NCI-H748 (cell line): ENCODE measurements around the gene SORL1-AS1.

Source experiments
- DNase-seq: peaks from one replicate; lab custom pipeline; 2025; ENCODE audit not compliant: unreplicated experiment; lab: John Stamatoyannopoulos, UW

The SORL1-AS1 gene

GRCh38 chr11:121406291-121406690, 46.5 kb downstream of the SORL1-AS1 start:
- no peak for DNase-seq

DNA sequence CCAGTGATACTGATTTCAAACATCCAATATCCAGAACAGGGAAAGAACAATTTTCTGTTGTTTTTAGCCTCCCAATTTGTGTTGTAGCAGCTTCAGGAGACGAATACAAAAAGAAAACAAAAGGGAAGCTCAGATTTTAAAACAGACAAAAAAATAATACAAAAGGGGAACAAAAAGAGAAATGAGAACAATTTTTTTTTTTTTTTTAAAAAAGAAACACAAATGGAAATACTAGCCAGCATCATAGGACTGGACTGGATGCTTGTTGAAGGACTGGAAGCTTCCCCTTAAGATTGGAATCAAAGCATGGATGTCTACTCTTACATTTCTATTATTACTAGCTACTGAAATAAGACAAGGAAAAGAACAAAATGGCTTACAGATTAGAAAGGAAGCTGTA, 47.1 kb downstream of the SORL1-AS1 start:
- no peak for DNase-seq

DNA sequence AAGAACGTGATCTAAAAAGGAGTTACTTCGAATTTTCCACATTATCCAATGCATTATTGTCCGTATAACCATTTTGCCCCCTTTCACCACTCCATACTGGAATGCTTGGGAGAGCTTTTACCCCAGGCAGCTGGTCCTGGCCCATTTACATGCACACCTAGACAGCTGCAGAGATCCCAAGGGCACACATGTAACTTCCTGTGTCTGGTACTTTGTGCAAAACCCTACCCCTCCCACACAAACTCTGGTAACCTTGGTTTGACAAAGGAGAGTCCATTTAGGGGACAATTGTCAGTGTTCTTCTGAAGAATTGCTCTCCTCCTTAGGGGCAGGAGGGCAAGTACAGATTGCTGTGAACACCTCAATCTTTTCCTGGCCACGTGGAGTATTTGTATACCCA, 58.0 kb downstream of the SORL1-AS1 start:
- no peak for DNase-seq

DNA sequence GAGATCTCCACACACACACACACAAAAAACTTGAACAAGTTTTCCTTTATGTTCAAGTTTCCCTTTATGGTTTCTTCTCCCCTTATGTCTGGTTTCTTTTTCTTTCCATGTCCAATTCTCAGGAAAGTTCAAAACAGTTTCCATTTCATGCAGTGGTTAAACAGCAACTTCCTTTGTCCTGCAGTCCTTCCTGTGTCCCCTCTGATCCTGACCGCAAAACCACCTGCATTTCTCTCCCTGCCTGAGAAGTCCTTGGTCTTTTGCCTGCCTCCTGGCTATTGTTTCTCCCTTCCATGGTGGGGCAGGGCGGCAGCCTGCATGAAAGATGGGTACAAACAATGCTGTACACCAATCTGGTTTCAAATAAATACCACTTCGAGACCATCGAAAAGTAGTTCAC, 58.9 kb downstream of the SORL1-AS1 start:
- no peak for DNase-seq

- no peak for DNase-seq
These were observed 60.9 kb downstream of the SORL1-AS1 start for GRCh38 chr11:121391914-121392313.

- no peak for DNase-seq
These were observed 63.1 kb downstream of the SORL1-AS1 start for GRCh38 chr11:121389651-121390050.
